Vagina (tissue), 2 donors: ENCODE measurements around the gene CECR2.

Experiments used
- CTCF ChIP-seq, 3 experiments: fragments of 450-650 bp in 2 of 3; fragments of 200-600 bp in 1 of 3; sonication (generic) in 1 of 3; IDR thresholded peaks; one replicate each; pipeline ENCODE4 v1.5.1; 2017 to 2019; ENCODE audit warnings: antibody characterized with exemption in 3 of 3, mild to moderate bottlenecking in 2 of 3, moderate library complexity in 2 of 3
- POLR2A ChIP-seq, 2 donors: fragments of 450-650 bp; IDR thresholded peaks; one replicate each; pipeline ENCODE4 v1.6.1; 2017; ENCODE audit warnings: antibody characterized with exemption in 2 of 2, mild to moderate bottlenecking in 2 of 2, moderate library complexity in 2 of 2
- POLR2AphosphoS5 ChIP-seq, 2 donors: sonication (generic); formaldehyde crosslinking; IDR thresholded peaks; one replicate each; pipeline ENCODE4 v1.9.0; 2017; ENCODE audit warnings: antibody characterized with exemption in 2 of 2, mild to moderate bottlenecking in 2 of 2, low read depth in 1 of 2; ENCODE audit not compliant: insufficient read depth in 1 of 2

- TF ChIP-seq CTCF (IDR thresholded peaks at IDR 0.05) (no peak), POLR2A (IDR thresholded peaks at IDR 0.05) (no peak), POLR2AphosphoS5 (IDR thresholded peaks at IDR 0.05; ENCODE audit: insufficient read depth in 1 of 2, low read depth in 1 of 2) (no peak)
Measured at GRCh38 chr22:17390087-17390486, 20.8 kb downstream of the CECR2 start.
